Fibroblast of the aortic adventitia (primary cell): ENCODE measurements around the gene TAS2R1. TPM values are rescaled to one million over a fixed set of nuclear protein-coding genes. Genes with fewer than 3 reads are reported as not detected.
A peak's percentile ranks its signal among the peaks of the same experiment; 100 is the strongest.
"Not testable (repeated sequence)": the region's sequence is repeated elsewhere in the genome, so short reads cannot be mapped to it uniquely, and the experiment has no call there.

Experiments
- DNase-seq: peaks from one replicate; pipeline ENCODE4 v3.0.0-alpha.2; 2010; ENCODE audit warnings: low read depth
- H3K4me3 ChIP-seq: 2 replicates; pipeline ENCODE4 v1.5.1; 2011; ENCODE audit warnings: low read depth, mild to moderate bottlenecking, control low read depth, low read length, moderate library complexity
- CTCF ChIP-seq: IDR thresholded peaks from 2 replicates; pipeline ENCODE4 v1.5.1; 2011; ENCODE audit warnings: mild to moderate bottlenecking, low read length, control low read depth, inconsistent platforms; ENCODE audit not compliant: insufficient read depth
- total RNA-seq: library from RNA; depleted of rRNA; stranded (reverse); fragments of >200 nt; gene quantifications from 2 replicates; pipeline ENCODE4 v1.2.3, GENCODE V29; 2012; ENCODE audit warnings: low replicate concordance

TAS2R1 gene
- total RNA-seq, 1 donor = not detected

- no peak for DNase-seq
- H3K4me3 ChIP-seq = no peak overlapping the region
- no peak for TF ChIP-seq CTCF
Observed at GRCh38 chr5:9605041-9605838, 24.9 kb downstream of the TAS2R1 start.

GRCh38 chr5:9604416-9604815 is 25.7 kb downstream of the TAS2R1 start:
- no peak for DNase-seq
- no peak overlapping the region for H3K4me3 ChIP-seq
- TF ChIP-seq CTCF = no peak

- no peak for TF ChIP-seq CTCF
- H3K4me3 ChIP-seq = no peak overlapping the region
- peak; percentile 2 for DNase-seq
Observed at GRCh38 chr5:9601055-9601739, 29.0 kb downstream of the TAS2R1 start.

GRCh38 chr5:9599391-9599790 is 30.8 kb downstream of the TAS2R1 start:
- DNase-seq = no peak
- TF ChIP-seq CTCF = no peak
- no peak overlapping the region for H3K4me3 ChIP-seq

GRCh38 chr5:9598329-9598728 is 31.8 kb downstream of the TAS2R1 start:
- DNase-seq, H3K4me3 ChIP-seq: not testable (repeated sequence)

GRCh38 chr5:9597322-9597721 is 32.8 kb downstream of the TAS2R1 start:
- H3K4me3 ChIP-seq, DNase-seq: not testable (repeated sequence)

GRCh38 chr5:9596824-9597223 is 33.3 kb downstream of the TAS2R1 start:
- no peak for TF ChIP-seq CTCF
- H3K4me3 ChIP-seq = no peak overlapping the region
- no peak for DNase-seq
